HCT116 (cell line): ENCODE results near the gene FAM13A. TPM values are rescaled to one million over a fixed set of nuclear protein-coding genes. Genes with fewer than 3 reads are reported as not detected.

ENCODE experiments used
- ATAC-seq: fragments of 200-7000 bp; cut with Tn5 transposase; 2 replicates; pipeline ENCODE4 v1.9.1; 2020; ENCODE audit warnings: mild to moderate bottlenecking, moderate library complexity
- BruUV-seq: library from RNA; stranded (reverse); fragments of 400-500 nt; replicated peaks from 2 replicates; lab custom pipeline; 2021; lab: Mats Ljungman, UMichigan
- CTCF ChIA-PET: fragments of 300-600 bp; sonication (Branson Sonifier 250); formaldehyde crosslinking; loops from one replicate; lab custom pipeline; 2021; ENCODE audit warnings: antibody characterized with exemption; lab: Charles Lee
- POLR2A ChIA-PET: fragments of 300-600, 350-600 bp; sonication (Branson Sonifier 250); formaldehyde crosslinking; loops from one replicate; lab custom pipeline; 2021; ENCODE audit warnings: antibody characterized with exemption; lab: Charles Lee
- RAD21 ChIA-PET, 2 experiments: fragments of 300-600 bp; sonication (Branson Sonifier 250); formaldehyde crosslinking; loops; one replicate each; lab custom pipeline; 2023; ENCODE audit warnings: low total read pairs in 2 of 2; ENCODE audit not compliant: uncharacterized antibody in 2 of 2, unreplicated experiment in 2 of 2, low non-redundant PET in 1 of 2; lab: Charles Lee
- DNase-seq: peaks from one replicate; pipeline ENCODE4 v3.0.0-alpha.2; 2010; ENCODE audit warnings: low read depth, low spot score
- H2AFZ ChIP-seq: fragments of 200-600 bp; shearing (Covaris generic), sonication (generic); 2 replicates; pipeline ENCODE4 v1.6.1; 2017; ENCODE audit warnings: low read depth, mixed run types, mixed read lengths, antibody characterized with exemption, low read length; ENCODE audit not compliant: poor library complexity, severe bottlenecking
- H3K27ac ChIP-seq: 2 replicates; pipeline ENCODE4 v1.5.1; 2012; ENCODE audit warnings: low read depth, low read length
- H3K27me3 ChIP-seq: fragments of 200-600 bp; sonication (generic); 2 replicates; pipeline ENCODE4 v1.6.1; 2016; ENCODE audit warnings: mixed run types, low read length, mixed read lengths; ENCODE audit not compliant: insufficient read depth
- H3K36me3 ChIP-seq, 2 experiments: fragments of 200-500 bp in 1 of 2; fragments of 200-600 bp in 1 of 2; sonication (Bioruptor generic) in 1 of 2; sonication (generic) in 1 of 2; 2 replicates each; pipeline versions ENCODE4 v1.5.1 to v1.6.1; 2014 to 2016; ENCODE audit warnings: low read length in 2 of 2, inconsistent platforms in 1 of 2, mixed read lengths in 1 of 2, mixed run types in 1 of 2; ENCODE audit not compliant: insufficient read depth in 2 of 2, control insufficient read depth in 1 of 2
- H3K4me1 ChIP-seq, 2 experiments: fragments of 200-600 bp in 1 of 2; sonication (generic) in 1 of 2; 2 replicates each; pipeline versions ENCODE4 v1.5.1 to v1.6.1; 2012 to 2017; ENCODE audit warnings: low read length in 2 of 2, inconsistent platforms in 1 of 2, mild to moderate bottlenecking in 1 of 2, mixed read lengths in 1 of 2, mixed run types in 1 of 2, moderate library complexity in 1 of 2; ENCODE audit not compliant: insufficient read depth in 2 of 2, control insufficient read depth in 1 of 2
- H3K4me2 ChIP-seq: fragments of 200-600 bp; sonication (generic); 2 replicates; pipeline ENCODE4 v1.6.1; 2017; ENCODE audit warnings: mixed run types, low read length, mixed read lengths
- H3K4me3 ChIP-seq, 2 experiments: fragments of 200-600 bp in 1 of 2; sonication (generic) in 1 of 2; replicated peaks in 1 of 2; 2 replicates each; pipeline ENCODE4 v1.5.1; 2011 to 2016; ENCODE audit warnings: low read length in 2 of 2, control low read depth in 1 of 2, low read depth in 1 of 2, mild to moderate bottlenecking in 1 of 2, mixed read lengths in 1 of 2, mixed run types in 1 of 2
- H3K79me2 ChIP-seq: fragments of 200-600 bp; sonication (generic); 2 replicates; pipeline ENCODE4 v1.6.1; 2017; ENCODE audit warnings: mild to moderate bottlenecking, mixed run types, low read length, moderate library complexity, mixed read lengths; ENCODE audit not compliant: insufficient read depth
- H3K9ac ChIP-seq: fragments of 200-600 bp; sonication (generic); 2 replicates; pipeline ENCODE4 v1.6.1; 2016; ENCODE audit warnings: low read length, mixed read lengths
- H3K9me2 ChIP-seq: fragments of 200-600 bp; sonication (generic), shearing (Covaris generic); 2 replicates; pipeline ENCODE4 v1.6.1; 2017; ENCODE audit warnings: mixed run types, mild to moderate bottlenecking, moderate library complexity; ENCODE audit not compliant: insufficient read depth
- H3K9me3 ChIP-seq, 2 experiments: fragments of 200-500 bp in 1 of 2; fragments of 200-600 bp in 1 of 2; sonication (Bioruptor generic) in 1 of 2; sonication (generic) in 1 of 2; 2 replicates each; pipeline ENCODE4 v1.6.1; 2014 to 2017; ENCODE audit warnings: low read length in 2 of 2, mixed read lengths in 2 of 2, inconsistent platforms in 1 of 2, low read depth in 1 of 2, mild to moderate bottlenecking in 1 of 2, mixed run types in 1 of 2, moderate library complexity in 1 of 2; ENCODE audit not compliant: control insufficient read depth in 1 of 2, insufficient read depth in 1 of 2
- H4K20me1 ChIP-seq: fragments of 200-600 bp; sonication (generic), shearing (Covaris generic); 2 replicates; pipeline ENCODE4 v1.6.1; 2017; ENCODE audit warnings: mixed run types, mild to moderate bottlenecking, moderate library complexity; ENCODE audit not compliant: insufficient read depth
- CEBPB ChIP-seq: IDR thresholded peaks from 2 replicates; pipeline ENCODE4 v1.6.1; 2012; ENCODE audit warnings: low read depth
- CTCF ChIP-seq, 3 experiments: fragments of 200-600 bp in 1 of 3; sonication (generic) in 1 of 3; IDR thresholded peaks in 2 of 3; conservative IDR thresholded peaks in 1 of 3; 2 replicates each; pipeline ENCODE4 v1.5.1; 2012 to 2017; ENCODE audit warnings: low read depth in 2 of 3, low read length in 2 of 3, antibody characterized with exemption in 1 of 3, borderline replicate concordance in 1 of 3, control low read depth in 1 of 3, mild to moderate bottlenecking in 1 of 3, mixed read lengths in 1 of 3, mixed run types in 1 of 3, moderate library complexity in 1 of 3; ENCODE audit not compliant: insufficient read depth in 1 of 3
- EGR1 ChIP-seq: IDR thresholded peaks from 2 replicates; pipeline ENCODE4 v1.6.1; 2012; ENCODE audit warnings: low read depth
- ELF1 ChIP-seq: IDR thresholded peaks from 2 replicates; pipeline ENCODE4 v1.6.1; 2012; ENCODE audit warnings: low read depth, borderline replicate concordance
- EZH2 ChIP-seq: fragments of 200-600 bp; sonication (generic); IDR thresholded peaks from 2 replicates; pipeline ENCODE4 v1.6.1; 2017; ENCODE audit warnings: antibody characterized with exemption, mixed run types
- EZH2phosphoT487 ChIP-seq: fragments of 200-600 bp; IDR thresholded peaks from 2 replicates; pipeline ENCODE4 v1.6.1; 2018; ENCODE audit warnings: antibody characterized with exemption, borderline replicate concordance
- JUND ChIP-seq: IDR thresholded peaks from 2 replicates; pipeline ENCODE4 v1.6.1; 2012
- POLR2AphosphoS5 ChIP-seq: IDR thresholded peaks from 2 replicates; pipeline ENCODE4 v1.6.1; 2011; ENCODE audit warnings: mild to moderate bottlenecking, low read depth, low read length, moderate library complexity
- RAD21 ChIP-seq: IDR thresholded peaks from 2 replicates; pipeline ENCODE4 v1.6.1; 2012; ENCODE audit warnings: low read depth, mild to moderate bottlenecking
- SIN3A ChIP-seq: IDR thresholded peaks from 2 replicates; pipeline ENCODE4 v1.6.1; 2012; ENCODE audit warnings: low read depth
- TCF7L2 ChIP-seq: IDR thresholded peaks from 2 replicates; pipeline ENCODE4 v1.7.0; 2011; ENCODE audit warnings: borderline replicate concordance, inconsistent platforms; ENCODE audit not compliant: insufficient read depth, insufficient read length; ENCODE audit errors: extremely low read depth
- YY1 ChIP-seq: IDR thresholded peaks from 2 replicates; pipeline ENCODE4 v1.6.1; 2011; ENCODE audit warnings: low read length, low read depth, moderate library complexity, mild to moderate bottlenecking; ENCODE audit not compliant: insufficient replicate concordance; ENCODE audit errors: extremely low read depth
- ZFX ChIP-seq: fragments of 450-650 bp; IDR thresholded peaks from 2 replicates; pipeline ENCODE4 v1.6.1; 2017
- ZNF274 ChIP-seq: fragments of 200-500 bp; sonication (Bioruptor generic); IDR thresholded peaks from 2 replicates; pipeline ENCODE4 v1.6.1; 2014; ENCODE audit warnings: mild to moderate bottlenecking, low read depth, low read length, inconsistent platforms
- intact Hi-C: fragments of 100-400 bp; cut with micrococcal nuclease; formaldehyde crosslinking; loops from 2 replicates; pipeline ENCODE4 v1.10.0; 2022
- total RNA-seq: library from RNA; stranded (reverse); gene quantifications from one replicate; pipeline ENCODE4 v1.2.1, GENCODE V29; 2021; ENCODE audit not compliant: unreplicated experiment
- TF ChIP-seq, protein P1 (sequence below): IDR thresholded peaks from 2 replicates; pipeline ENCODE4 v1.6.1; 2012
- TF ChIP-seq, protein P2 (sequence below): IDR thresholded peaks from 2 replicates; pipeline ENCODE4 v1.6.1; 2011; ENCODE audit warnings: mild to moderate bottlenecking, low read length, moderate library complexity; ENCODE audit not compliant: insufficient replicate concordance; ENCODE audit errors: extremely low read depth
- TF ChIP-seq, protein P3 (sequence below): IDR thresholded peaks from 2 replicates; pipeline ENCODE4 v1.6.1; 2012

FAM13A gene
- total RNA-seq, 1 experiment from 2014 or later = 17.2 TPM

DNA sequence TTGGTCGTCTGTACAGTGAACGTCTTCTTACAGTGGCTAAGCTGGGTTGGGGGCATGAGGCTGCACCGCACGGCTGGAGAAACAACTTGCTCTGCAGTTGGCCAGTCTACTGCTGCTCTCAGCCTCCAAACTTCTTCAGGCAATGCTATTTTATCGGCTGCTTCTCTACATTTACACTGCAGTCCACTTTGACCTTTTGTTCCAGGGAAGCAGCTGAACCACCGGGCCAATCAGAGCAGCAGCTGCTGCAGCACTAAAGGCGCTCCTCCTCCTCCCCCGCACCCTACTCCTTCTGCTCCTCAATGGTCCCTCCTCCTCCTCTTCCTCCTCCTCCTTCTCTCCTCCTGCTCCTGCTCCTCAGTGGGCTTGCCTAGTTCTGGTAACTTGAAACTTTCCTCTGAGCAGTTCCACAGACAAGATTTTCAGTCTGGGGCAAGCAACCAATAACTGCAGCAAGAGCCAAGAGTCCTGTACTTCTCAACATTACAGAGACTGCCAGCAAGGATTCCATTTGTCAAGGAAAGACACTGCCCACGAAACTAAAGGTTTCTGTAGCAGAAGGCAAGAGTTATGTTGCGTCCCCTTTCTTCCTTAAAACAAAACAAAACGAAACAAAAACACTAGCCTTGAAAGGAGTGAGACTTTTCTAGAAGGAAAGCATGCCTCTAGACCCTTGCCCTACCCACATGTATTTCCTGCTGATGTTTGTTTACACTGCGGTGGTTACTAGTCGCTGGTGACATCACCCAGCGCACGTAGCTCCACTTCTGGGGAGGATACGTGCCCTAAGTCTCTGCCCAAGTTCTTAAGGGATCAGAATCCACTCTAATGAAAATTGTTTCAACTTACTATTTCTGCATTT, 233.7 kb downstream of the FAM13A start:
- no TSS peak for BruUV-seq
- peak; percentile 82 for ATAC-seq
- DNase-seq = peak; percentile 29
- ChIA-PET RAD21 (no interaction called here), CTCF (no interaction called here), POLR2A (no interaction called here)
- Histone ChIP-seq H3K4me1 (peaks cover 10 to 24% of the 10 kb centered on the region in 2 experiments; a peak in 3 of 4 replicates), H3K4me3 (peak overlapping the region in 1 of 2 experiments; percentile 33; a peak in 3 of 4 replicates), H3K27me3 (no peaks in the 10 kb centered on the region), H3K27ac (no peak overlapping the region; the same call in 1 of the 2 replicates), H3K9me3 (no peaks in the 10 kb centered on the region), H3K9ac (peak overlapping the region; percentile 18; the same call in 1 of the 2 replicates), H3K4me2 (peak overlapping the region; percentile 54), H3K9me2 (no peaks in the 10 kb centered on the region), H3K79me2 (no peaks in the 10 kb centered on the region), H3K36me3 (no peaks in the 10 kb centered on the region), H4K20me1 (no peaks in the 10 kb centered on the region), H2AFZ (no peak overlapping the region)
- intact Hi-C loops = no loop called here
- TF ChIP-seq ZNF274 (no peak), ZFX (no peak), ELF1 (no peak), SIN3A (no peak), JUND (0 out of 2 replicates have a peak, but pooled peaks have one; percentile 20), CTCF (IDR thresholded peaks at IDR 0.05 in 2 of 3, conservative IDR thresholded peaks at IDR 0.05 in 1 of 3; ENCODE audit: borderline replicate concordance in 1 of 3, insufficient read depth in 1 of 3, low read depth in 2 of 3, low read length in 2 of 3) (no peak), EGR1 (peak; percentile 25; the same call in 1 of the 2 replicates), RAD21 (no peak), YY1 (no peak), POLR2AphosphoS5 (no peak), CEBPB (no peak), EZH2phosphoT487 (no peak), EZH2 (no peak), TCF7L2 (no peak)
- TF ChIP-seq, protein P1, sequence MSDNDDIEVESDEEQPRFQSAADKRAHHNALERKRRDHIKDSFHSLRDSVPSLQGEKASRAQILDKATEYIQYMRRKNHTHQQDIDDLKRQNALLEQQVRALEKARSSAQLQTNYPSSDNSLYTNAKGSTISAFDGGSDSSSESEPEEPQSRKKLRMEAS = peak; percentile 55
- TF ChIP-seq, protein P2, sequence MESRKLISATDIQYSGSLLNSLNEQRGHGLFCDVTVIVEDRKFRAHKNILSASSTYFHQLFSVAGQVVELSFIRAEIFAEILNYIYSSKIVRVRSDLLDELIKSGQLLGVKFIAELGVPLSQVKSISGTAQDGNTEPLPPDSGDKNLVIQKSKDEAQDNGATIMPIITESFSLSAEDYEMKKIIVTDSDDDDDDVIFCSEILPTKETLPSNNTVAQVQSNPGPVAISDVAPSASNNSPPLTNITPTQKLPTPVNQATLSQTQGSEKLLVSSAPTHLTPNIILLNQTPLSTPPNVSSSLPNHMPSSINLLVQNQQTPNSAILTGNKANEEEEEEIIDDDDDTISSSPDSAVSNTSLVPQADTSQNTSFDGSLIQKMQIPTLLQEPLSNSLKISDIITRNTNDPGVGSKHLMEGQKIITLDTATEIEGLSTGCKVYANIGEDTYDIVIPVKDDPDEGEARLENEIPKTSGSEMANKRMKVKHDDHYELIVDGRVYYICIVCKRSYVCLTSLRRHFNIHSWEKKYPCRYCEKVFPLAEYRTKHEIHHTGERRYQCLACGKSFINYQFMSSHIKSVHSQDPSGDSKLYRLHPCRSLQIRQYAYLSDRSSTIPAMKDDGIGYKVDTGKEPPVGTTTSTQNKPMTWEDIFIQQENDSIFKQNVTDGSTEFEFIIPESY = no peak
- TF ChIP-seq, protein P3, sequence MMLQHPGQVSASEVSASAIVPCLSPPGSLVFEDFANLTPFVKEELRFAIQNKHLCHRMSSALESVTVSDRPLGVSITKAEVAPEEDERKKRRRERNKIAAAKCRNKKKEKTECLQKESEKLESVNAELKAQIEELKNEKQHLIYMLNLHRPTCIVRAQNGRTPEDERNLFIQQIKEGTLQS = peak; percentile 26; the same call in 1 of the 2 replicates
